Transverse colon (tissue), 4 donors: ENCODE measurements around the gene GRM8. TPM values are rescaled to one million over a fixed set of nuclear protein-coding genes. Genes with fewer than 3 reads are reported as not detected.

Experiments
- DNase-seq: peaks from one replicate; pipeline ENCODE4 v3.0.0-alpha.2; 2019
- H3K27ac ChIP-seq, 4 donors: fragments of 200-600 bp; sonication (generic); 2 replicates each; pipeline ENCODE4 v1.5.1; 2016 to 2018; ENCODE audit warnings: inconsistent platforms in 4 of 4
- H3K27me3 ChIP-seq: fragments of 200-600 bp; sonication (generic); 2 replicates; pipeline ENCODE4 v1.5.1; 2017; ENCODE audit warnings: inconsistent platforms
- H3K36me3 ChIP-seq, 4 donors: fragments of 200-600 bp; sonication (generic); 2 replicates each; pipeline ENCODE4 v1.5.1; 2017 to 2019; ENCODE audit warnings: inconsistent platforms in 4 of 4
- H3K4me1 ChIP-seq, 4 donors: fragments of 200-600 bp; sonication (generic); 2 replicates each; pipeline ENCODE4 v1.5.1; 2017 to 2020; ENCODE audit warnings: inconsistent platforms in 4 of 4
- H3K4me3 ChIP-seq, 4 donors: fragments of 200-600 bp; sonication (generic); 1 replicate in 1 of 4; 2 replicates in 3 of 4; pipeline versions ENCODE4 v1.5.1 to v1.6.1; 2017 to 2019; ENCODE audit warnings: inconsistent platforms in 4 of 4
- H3K9me3 ChIP-seq, 2 donors: fragments of 200-600 bp; sonication (generic); 2 replicates each; pipeline ENCODE4 v1.5.1; 2017 to 2019; ENCODE audit warnings: inconsistent platforms in 2 of 2
- CTCF ChIP-seq, 5 experiments: fragments of 200-600 bp in 3 of 5; fragments of 450-650 bp in 2 of 5; sonication (generic) in 3 of 5; IDR thresholded peaks; 1 replicate in 2 of 5; 2 replicates in 3 of 5; pipeline ENCODE4 v1.5.1; 2016 to 2017; ENCODE audit warnings: antibody characterized with exemption in 5 of 5, inconsistent platforms in 3 of 5, mild to moderate bottlenecking in 2 of 5, moderate library complexity in 1 of 5
- EP300 ChIP-seq: sonication (generic); formaldehyde crosslinking; IDR thresholded peaks from one replicate; pipeline ENCODE4 v1.6.1; 2017; ENCODE audit warnings: antibody characterized with exemption, low read depth
- POLR2A ChIP-seq: fragments of 450-650 bp; IDR thresholded peaks from one replicate; pipeline ENCODE4 v1.6.1; 2016; ENCODE audit warnings: antibody characterized with exemption, mild to moderate bottlenecking, moderate library complexity
- POLR2AphosphoS5 ChIP-seq, 3 donors: sonication (generic); formaldehyde crosslinking; IDR thresholded peaks; one replicate each; pipeline ENCODE4 v1.6.1; 2016; ENCODE audit warnings: antibody characterized with exemption in 3 of 3
- WGBS, 2 donors: methylation state at CpG; one replicate each; pipeline ENCODE4 v1.1.5; 2018; ENCODE audit warnings: low coverage in 1 of 2; 5-methylcytosine and 5-hydroxymethylcytosine counted together
- in situ Hi-C, 4 donors: fragments of 200-750 bp; cut with MboI; loops; one replicate each; pipeline versions ENCODE4 v1.15.0 to v1.15.1; 2017; ENCODE audit warnings: low sequenced_read_pairs in 3 of 4, low pct_ligation_motif_present in 1 of 4, low pct_unique_long_range_greater_than_20kb in 1 of 4
- intact Hi-C: fragments of 100-400 bp; cut with DNase I; formaldehyde crosslinking; loops from one replicate; pipeline ENCODE4 v1.15.1; 2023; ENCODE audit warnings: low total_unique reads
- total RNA-seq, 4 donors: library from RNA; depleted of rRNA; stranded (reverse); fragments of >200 nt; gene quantifications; one replicate each; pipeline ENCODE4 v1.1.0, GENCODE V29; 2016

Gene GRM8
- total RNA-seq, 4 donors from 2014 or later: 0.68 to 9.7 (median 2.9) TPM

- intact Hi-C loops (loop anchor here (1.0 kb wide), 1 partner anchor 27 kb away; no protein-coding TSS in a partner anchor), in situ Hi-C loops (no loop called here)
- no peaks in the 10 kb centered on the region for H3K9me3 ChIP-seq
- H3K36me3 ChIP-seq: no peaks in the 10 kb centered on the region
- H3K27ac ChIP-seq: no peak overlapping the region
- no peak for TF ChIP-seq EP300
- TF ChIP-seq POLR2A: no peak
- TF ChIP-seq CTCF (IDR thresholded peaks at IDR 0.05): no peak
- no peak for TF ChIP-seq POLR2AphosphoS5 (IDR thresholded peaks at IDR 0.05)
- H3K27me3 ChIP-seq: no peaks in the 10 kb centered on the region
- WGBS, 2 donors: 86 to 100% methylated on average over 1 of the region's 1 CpG
- H3K4me1 ChIP-seq: no peaks in the 10 kb centered on the region
- DNase-seq: no peak
- H3K4me3 ChIP-seq: no peak overlapping the region
These were observed 826.1 kb downstream of the GRM8 start for GRCh38 chr7:126426652-126427051.

GRCh38 chr7:126424985-126425384 lies 827.8 kb downstream of the GRM8 start:
- no peak for DNase-seq
- intact Hi-C loops: no loop called here
- Histone ChIP-seq H3K4me3 (no peak overlapping the region), H3K9me3 (no peaks in the 10 kb centered on the region), H3K27me3 (no peaks in the 10 kb centered on the region), H3K36me3 (no peaks in the 10 kb centered on the region), H3K4me1 (no peaks in the 10 kb centered on the region), H3K27ac (no peak overlapping the region)
- in situ Hi-C loops: no loop called here
- 80 to 89% methylated on average over 1 of the region's 1 CpG for WGBS, 2 donors
- TF ChIP-seq POLR2A: no peak
- TF ChIP-seq POLR2AphosphoS5 (IDR thresholded peaks at IDR 0.05): no peak

GRCh38 chr7:126419047-126419446 lies 833.7 kb downstream of the GRM8 start:
- in situ Hi-C loops: no loop called here
- 77 to 78% methylated on average over 4 of the region's 4 CpGs for WGBS, 2 donors
- H3K9me3 ChIP-seq: no peaks in the 10 kb centered on the region
- no peaks in the 10 kb centered on the region for H3K36me3 ChIP-seq
- TF ChIP-seq POLR2AphosphoS5 (IDR thresholded peaks at IDR 0.05) (no peak), POLR2A (no peak), CTCF (IDR thresholded peaks at IDR 0.05) (no peak), EP300 (no peak)
- intact Hi-C loops: no loop called here
- H3K4me1 ChIP-seq: no peaks in the 10 kb centered on the region
- no peaks in the 10 kb centered on the region for H3K27me3 ChIP-seq
- DNase-seq: no peak
- H3K4me3 ChIP-seq: no peak overlapping the region
- H3K27ac ChIP-seq: no peak overlapping the region

GRCh38 chr7:126411821-126412383 lies 840.8 kb downstream of the GRM8 start:
- no peaks in the 10 kb centered on the region for H3K9me3 ChIP-seq
- in situ Hi-C loops: no loop called here
- DNase-seq: no peak
- intact Hi-C loops: no loop called here
- no peak overlapping the region for H3K27ac ChIP-seq
- WGBS, 2 donors: 58 to 68% methylated on average over 3 of the region's 3 CpGs
- H3K36me3 ChIP-seq: no peaks in the 10 kb centered on the region
- no peaks in the 10 kb centered on the region for H3K4me1 ChIP-seq
- no peak overlapping the region for H3K4me3 ChIP-seq
- TF ChIP-seq CTCF (IDR thresholded peaks at IDR 0.05): no peak
- TF ChIP-seq EP300: no peak
- TF ChIP-seq POLR2A: no peak
- TF ChIP-seq POLR2AphosphoS5 (IDR thresholded peaks at IDR 0.05): no peak
- no peaks in the 10 kb centered on the region for H3K27me3 ChIP-seq
